GM19455 (cell line): ENCODE measurements around the gene PCSK5.
"Not testable (repeated sequence)": the region's sequence is repeated elsewhere in the genome, so short reads cannot be mapped to it uniquely, and the experiment has no call there.

ENCODE experiments used
- ATAC-seq: cut with Tn5 transposase; IDR thresholded peaks from one replicate; pipeline ENCODE4 v1.9.1; 2021; ENCODE audit not compliant: unreplicated experiment

Gene PCSK5

DNA sequence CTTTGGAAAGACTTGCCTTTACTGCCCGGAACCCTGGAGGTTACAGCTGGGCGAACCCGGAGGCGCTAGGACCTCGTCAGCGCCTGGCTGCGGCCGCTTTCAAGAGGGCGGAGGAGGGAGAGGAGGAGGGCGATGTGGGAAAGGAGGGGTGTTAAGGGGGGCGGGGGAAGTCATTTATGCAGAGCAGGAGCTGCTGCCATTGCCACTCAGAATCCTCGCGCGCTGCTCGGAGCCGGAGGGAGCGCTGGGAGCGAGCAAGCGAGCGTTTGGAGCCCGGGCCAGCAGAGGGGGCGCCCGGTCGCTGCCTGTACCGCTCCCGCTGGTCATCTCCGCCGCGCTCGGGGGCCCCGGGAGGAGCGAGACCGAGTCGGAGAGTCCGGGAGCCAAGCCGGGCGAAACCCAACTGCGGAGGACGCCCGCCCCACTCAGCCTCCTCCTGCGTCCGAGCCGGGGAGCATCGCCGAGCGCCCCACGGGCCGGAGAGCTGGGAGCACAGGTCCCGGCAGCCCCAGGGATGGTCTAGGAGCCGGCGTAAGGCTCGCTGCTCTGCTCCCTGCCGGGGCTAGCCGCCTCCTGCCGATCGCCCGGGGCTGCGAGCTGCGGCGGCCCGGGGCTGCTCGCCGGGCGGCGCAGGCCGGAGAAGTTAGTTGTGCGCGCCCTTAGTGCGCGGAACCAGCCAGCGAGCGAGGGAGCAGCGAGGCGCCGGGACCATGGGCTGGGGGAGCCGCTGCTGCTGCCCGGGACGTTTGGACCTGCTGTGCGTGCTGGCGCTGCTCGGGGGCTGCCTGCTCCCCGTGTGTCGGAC, at the start of gene PCSK5:
PCSK5 (plus strand) TSS at position 202 of the 805 bp plus-strand sequence; CDS start at position 711, 509 bp downstream.
- ATAC-seq: peak; percentile 78

DNA sequence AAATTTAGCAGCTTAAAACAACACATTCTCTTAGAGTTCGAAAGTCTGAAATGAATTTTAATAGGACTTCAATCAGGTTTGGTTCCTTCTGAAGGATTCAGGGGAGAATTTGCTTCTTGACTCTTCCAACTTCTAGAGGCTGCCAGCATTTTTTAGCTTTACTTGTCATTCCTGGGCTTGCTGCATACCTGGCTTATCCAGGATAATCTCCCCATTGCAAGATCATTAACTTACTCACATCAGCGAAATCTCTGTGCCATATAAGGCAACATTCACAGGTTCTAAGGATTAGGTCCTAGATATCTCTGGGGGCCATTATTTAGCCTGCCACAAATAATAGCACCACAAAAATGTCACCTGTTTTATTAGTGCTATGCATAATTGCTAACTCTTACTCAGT, 46.2 kb upstream of the PCSK5 start:
- no peak for ATAC-seq

DNA sequence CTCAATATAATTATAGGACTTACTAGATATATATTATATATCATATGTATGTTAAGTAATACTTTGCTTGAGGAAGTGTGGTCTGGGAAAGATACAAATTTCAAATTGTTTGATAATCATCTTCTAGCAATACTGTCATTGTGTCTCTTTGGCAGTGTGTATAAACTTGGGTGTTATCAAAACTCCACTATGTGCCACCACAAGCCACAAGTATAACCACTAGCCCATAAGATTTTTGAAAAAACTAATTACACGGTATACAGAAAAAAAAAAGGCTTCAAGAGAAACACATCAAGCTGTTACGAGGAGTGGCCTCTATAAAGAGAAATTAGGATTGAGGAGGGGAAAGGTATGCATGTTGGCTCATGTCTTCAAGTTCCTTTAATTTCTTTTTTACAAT, 44.7 kb upstream of the PCSK5 start:
- ATAC-seq: no peak

DNA sequence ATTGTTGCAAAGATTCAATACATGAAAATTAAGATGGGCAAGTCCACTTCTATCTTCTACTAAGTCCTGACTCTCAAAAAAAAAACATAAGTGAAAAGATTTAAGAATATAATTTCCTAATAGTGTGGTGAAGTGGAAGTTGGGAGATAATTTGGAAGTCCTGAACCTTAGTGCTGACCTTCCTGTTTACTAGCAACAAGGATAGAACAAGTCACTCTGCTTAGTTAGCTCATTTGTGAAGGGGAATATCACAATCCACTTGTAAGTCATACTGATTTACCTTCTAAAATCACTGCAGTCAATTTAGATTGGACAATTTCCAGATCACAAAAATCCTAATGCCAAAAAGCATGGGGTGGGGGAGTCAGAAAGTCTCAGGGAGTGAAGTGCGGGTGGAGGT, 43.4 kb upstream of the PCSK5 start:
- no peak for ATAC-seq

DNA sequence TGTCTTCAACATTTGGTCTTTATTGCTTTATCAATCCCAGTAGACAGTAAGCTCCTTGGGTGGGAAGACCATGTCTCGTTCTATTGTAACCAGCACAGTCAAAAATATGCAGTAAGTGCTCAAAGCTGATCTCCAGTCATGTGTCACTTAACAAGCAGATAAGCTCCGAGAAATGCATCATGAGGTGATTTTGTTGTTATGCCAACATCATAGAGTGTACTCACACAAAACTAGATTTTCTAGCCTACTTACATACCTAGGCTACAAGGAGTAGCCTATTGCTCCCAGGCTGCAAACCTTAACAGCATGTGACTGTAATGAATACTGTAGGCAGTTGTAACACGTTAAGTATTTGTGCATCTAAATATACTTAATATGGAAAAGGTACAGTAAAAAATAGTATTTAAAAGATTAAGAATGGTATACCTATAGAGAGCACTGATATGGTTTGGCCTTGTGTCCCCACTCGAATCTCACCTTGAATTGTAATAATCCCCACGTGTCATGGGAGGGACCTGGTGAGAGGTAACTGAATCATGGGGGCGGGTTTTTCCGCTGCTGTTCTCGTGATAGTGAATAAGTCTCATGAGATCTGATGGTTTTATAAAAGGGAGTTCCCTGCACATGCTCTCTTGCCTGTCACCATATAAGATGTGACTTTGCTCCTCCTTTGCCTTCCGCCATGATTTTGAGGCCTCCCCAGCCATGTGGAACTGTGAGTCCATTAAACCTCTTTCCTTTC, 39.8 kb upstream of the PCSK5 start:
- no peak for ATAC-seq

DNA sequence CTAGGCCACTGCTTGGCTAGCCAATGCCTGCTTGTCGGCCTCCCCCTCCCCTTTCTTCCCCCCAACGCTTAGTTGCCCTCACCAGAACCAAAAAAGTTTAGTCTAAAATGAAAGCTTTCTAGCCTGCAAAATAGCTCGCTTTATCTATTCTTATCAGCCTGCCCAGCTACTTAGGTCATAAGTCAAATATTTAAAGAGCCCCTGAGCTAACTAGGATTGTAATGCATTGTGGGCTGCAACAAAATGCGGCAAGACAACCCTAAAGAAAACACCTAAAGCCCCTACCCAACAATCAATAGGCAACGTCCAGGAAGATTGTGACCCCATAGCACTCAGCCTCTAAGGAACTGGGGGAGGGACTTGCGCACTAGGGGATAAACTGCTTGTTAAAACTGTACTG, 38.6 kb upstream of the PCSK5 start:
- no peak for ATAC-seq

DNA sequence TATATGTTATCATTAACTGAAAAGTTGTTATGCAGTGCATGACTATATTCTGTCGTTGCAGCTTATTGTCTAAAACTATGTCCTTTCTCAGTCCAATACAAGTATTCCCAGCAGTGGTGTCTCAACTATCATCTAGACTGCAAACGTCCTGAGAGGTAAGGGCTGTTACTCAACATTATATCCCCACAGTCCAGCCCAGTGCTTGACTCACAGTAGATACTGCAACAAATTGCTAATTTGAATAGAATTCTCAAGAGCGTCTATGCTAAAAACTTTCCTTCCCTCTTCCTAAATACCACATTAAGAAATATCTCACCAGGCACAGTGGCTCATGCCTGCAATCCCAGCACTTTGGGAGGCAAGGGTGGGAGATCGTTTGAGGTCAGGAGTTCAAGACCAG, 37.7 kb upstream of the PCSK5 start:
- no peak for ATAC-seq

DNA sequence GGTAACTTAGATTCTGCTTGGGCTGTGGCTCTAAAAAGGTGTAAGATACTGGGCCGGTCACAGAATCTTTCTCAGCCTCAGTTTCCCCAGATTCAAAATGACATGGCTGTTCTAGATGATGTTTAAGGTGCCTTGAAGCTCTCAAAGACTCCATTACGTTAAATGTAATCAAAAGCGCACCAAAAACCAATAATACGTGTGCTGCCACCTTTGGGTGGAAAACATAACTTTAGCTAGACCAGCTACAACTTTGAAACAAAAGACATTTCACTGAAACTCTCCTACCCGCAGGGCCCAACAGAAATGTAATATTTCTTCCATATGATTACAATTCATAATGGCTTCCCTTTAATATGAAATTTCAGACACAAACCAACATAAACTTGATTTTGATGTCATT, 35.0 kb upstream of the PCSK5 start:
- no peak for ATAC-seq

DNA sequence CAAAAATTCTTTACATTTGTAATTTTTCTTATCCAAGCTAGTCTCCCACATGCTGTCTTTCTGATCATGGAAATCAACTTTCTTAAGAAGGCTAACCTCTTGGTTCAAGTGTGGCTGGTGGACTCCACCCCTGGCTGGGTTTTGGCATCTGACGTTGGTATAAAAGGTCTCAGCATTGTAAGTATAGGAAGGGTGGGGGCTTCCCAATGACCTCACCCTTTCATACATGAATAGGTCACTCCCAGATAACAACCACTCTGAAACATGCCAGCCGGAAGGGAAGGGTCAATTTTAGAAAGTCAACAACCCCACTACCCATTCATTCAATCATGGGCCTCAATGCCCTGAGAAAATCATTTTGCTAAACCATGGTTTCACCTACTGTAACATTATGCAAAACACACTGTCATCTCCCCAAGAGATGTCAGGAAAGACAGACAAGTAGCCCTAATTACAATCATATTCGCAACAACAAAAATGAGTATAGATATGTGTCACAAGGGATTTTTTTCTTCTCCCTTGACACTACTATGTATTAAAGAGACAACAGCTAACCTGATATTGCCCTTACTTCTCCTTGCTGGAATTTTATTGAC, 31.9 kb upstream of the PCSK5 start:
- no peak for ATAC-seq

DNA sequence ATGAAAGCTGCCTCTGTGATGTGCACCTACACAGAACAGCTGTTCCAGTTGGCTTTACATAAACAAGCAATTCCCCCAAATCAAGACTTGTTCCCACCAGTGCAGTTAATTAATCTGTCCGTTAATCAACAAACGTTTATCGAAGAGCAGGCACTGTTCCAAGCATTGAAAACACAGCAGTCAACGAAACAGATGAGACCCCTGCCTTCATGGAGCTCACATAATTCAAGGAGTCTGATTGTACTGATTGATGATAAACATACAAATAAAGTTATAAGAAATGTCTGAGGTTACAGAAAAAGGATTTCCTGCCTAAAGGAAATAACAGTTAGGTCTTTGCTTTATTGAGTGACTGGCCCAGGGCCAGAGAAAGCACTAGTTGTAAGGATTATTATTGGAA, 26.2 kb upstream of the PCSK5 start:
- ATAC-seq: no peak

DNA sequence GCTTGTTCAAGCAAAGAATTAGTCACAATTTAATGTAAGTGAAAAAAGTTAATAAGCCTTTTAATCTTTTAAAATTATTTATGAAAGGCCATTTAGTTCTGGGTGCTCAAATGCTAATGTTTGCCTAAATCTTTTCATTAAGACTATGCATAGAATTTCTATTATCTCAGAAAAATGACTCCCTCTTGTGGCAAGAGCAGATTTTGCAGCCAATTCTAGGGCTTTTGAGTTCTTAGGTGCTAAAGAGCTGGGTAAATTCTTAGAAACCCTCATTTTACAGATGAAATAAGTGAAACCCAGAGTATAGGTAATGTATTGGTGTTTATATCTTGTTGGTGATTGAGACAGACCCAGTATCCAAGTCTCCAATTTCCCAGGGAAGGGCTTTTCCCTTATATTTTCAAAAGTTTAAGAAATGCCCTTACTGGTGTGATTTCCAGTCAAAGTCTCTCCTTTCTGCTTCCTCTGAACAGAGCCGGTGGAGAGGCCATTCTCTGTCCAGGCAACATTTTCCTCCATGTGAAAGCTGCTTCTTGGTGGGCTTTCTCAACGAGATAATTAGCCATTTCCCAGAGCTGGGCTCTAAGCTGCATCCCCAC, 24.1 kb upstream of the PCSK5 start:
- ATAC-seq: no peak

DNA sequence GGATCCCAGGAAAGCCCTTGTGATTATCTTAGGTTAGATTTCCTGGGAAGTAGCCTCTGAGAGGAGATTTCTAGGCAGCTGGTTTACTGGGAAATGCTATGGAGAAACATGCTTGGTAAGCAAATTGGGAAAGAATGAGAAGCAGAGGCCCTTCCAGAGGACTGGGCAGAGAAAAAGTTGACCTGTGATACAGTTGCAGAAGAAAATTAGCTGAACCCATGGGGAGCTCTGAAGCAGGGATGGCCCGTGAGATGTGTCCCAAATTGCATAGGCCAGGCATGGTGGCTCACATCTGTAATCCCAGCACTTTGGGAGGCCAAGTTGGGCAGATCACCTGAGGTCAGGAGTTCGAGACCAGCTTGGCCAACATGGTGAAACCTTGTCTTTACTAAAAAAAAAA, 21.9 kb upstream of the PCSK5 start:
- ATAC-seq: not testable (repeated sequence)

DNA sequence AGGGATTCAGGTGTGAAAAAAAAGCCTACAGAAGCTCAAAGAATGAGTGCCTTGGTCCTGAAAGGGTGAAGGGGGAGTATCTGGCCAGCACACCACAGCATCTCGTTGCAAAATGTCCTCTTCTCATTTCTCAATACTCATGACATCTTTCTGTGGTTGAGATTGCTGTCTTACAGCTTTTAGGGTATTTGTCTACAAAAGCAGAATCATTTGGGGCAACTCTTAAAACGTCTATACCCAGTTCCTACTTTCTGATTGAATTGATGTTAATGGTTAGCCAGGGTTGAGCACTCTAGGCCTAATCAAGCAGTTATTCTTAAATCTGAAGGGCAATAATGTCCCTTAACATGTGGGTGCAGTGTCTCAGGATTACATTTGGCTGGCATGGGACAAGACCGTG, 21.2 kb upstream of the PCSK5 start:
- no peak for ATAC-seq

DNA sequence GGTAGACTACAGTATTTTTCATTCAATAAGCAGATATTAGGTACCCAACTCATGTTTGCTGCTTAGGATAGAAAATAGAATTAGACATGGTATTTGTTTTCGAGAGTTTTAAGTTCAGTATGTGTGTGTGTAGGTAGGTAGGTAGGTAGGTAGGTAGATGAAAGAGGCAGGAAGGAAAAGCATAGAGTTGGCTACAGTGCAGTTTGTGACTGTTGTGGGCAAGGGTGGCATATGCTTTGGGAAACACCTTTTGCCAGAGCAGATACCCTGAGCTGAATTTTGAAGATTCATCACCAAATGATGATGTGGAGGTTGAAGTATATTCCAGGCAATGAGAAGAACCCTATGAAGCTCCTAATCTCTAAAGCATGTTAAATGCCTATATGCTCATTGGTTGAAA, 20.0 kb upstream of the PCSK5 start:
- ATAC-seq: no peak

DNA sequence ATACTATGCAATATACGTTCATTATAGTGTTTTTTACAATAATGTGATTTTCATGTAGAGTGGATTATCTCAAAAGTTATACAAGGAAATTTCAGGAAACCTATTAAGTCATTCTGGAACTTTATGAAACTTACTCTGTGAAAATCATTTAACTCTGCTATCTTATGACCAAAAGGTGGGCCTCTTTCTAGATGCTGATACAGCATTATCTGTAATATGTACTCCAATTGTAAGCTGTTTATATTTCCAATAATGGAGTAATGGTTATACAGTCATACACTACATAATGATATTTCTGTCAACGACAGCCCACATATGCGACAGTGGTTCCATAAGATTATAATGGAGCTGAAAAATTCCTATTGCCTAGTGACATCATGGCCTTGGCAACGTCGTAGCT, 18.8 kb upstream of the PCSK5 start:
- ATAC-seq: no peak

DNA sequence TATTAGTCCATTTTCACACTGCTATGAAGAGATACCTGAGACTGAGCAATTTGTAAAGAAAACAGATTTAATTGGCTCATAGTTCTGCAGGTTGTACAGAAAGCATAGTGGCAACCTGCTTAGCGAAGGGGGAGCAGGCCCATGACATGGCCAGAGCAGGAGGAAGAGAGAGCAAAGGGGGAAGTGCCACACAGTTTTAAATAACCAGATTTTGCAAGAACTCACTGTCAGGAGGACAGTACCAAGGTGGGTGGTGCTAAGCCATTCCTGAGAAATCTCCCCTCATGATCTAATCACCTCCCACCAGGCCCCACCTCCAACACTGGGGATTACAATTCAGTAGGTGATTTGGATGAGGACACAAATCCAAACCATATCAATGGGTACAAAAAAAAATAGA, 16.8 kb upstream of the PCSK5 start:
- no peak for ATAC-seq

DNA sequence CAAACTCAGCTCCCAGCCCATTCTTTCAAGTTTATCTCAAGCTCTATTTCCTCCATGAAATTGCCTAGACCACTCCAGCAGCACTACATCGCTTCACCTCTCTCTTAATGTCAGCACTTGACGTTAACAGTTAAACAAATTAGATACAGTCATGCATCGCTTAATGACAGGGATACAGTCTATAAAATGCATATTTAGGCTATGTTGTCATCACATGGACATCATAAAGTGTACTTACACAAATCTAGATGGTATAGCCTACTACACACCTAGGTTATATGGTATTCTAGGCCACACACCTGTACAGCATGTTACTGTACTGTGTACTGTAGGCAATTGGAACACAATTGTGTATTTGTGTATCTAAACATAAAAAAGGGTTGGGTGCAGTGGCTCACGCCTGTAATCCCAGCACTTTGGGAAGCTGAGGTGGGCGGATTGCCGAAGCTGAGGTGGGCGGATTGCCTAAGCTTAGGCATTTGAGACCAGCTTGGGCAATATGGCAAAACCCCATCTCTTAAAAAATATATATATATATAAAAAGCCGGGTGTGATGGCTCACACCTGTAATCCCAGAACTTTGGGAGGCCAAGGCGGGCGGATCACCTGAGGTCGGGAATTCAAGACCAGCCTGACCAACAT, 13.4 kb upstream of the PCSK5 start:
- ATAC-seq: no peak

DNA sequence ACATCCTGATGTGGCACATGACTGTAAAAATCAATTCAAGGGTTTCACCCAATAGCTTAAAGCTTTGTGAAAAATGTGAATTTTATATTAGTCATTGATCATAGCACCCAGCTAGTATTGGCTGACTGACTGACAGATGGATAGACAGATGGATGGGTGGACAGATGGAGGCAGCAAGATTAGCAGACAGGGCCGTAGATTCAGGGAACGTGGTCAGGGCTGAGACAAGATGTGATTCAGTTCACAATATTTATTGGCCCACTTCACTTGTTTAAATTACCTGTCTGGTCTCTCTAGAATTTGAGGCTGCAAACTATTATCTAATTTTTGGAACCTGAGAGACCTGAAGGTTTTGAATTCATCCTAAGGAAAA, 12.0 kb upstream of the PCSK5 start:
- no peak for ATAC-seq

DNA sequence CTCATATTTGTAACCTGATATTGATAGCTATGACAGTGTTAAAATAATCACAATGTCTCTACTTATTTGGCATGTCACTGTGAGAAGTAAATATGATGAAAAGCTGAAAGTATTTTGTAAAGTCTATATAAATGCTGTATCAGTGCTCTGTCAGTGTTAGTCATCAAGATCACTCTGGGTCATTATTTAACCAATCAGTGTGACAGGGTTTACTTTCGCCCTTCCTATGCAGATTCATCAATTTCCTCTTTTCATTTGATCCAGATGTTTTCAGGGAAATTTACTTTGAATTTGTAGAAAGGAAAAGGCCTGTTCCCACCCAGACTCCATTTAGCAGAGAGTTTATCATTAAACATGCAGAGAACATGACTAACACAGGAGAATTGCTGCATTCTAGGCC, 9.9 kb upstream of the PCSK5 start:
- ATAC-seq: no peak

DNA sequence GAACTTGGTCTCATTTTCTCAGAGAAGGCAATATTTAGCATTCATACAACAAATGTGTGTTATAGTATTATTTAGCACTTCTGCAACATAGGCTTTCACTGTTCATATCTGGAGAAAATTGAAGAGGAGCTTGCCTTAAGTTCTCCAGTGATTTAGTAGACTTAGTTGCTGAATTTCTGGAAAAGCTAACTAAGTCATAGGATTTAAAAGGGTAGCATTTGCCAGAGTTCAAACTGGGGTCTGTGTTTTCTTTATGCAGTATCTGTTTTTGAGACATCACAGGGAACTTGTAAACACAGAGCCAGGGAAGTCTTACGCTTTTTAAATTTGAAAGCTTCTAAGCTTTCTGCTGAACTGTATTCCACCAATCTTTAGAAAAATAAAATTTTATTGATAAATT, 8.7 kb upstream of the PCSK5 start:
- no peak for ATAC-seq

DNA sequence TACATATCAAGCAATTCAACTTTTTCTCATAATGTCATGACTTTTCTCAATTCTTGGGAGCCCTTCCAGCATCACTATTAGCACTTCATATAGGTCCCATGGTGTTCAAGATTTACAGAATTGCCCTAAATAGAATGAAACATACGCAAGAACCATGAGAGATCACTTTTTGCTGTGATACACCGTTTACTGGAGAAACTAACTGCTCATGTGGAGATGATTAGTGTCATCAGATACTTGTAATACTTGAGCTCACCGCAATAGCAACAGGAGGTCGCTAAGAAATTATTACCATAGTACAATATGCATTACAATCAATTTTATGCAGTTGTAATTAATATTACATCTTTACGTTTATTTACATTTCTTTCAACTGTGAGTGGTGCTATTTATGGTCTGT, 4.8 kb upstream of the PCSK5 start:
- ATAC-seq: no peak
